ENCODE measurements around the gene TNFSF11. TPM values are rescaled to one million over a fixed set of nuclear protein-coding genes. Genes with fewer than 3 reads are reported as not detected.

The TNFSF11 gene
- total and polyA plus RNA-seq, 2 donors (not counting 1 experiment from before 2014, with no cell fraction given), result not detected

GRCh38 chr13:42607546-42607945, 33.6 kb downstream of the TNFSF11 start:
- Histone ChIP-seq H3K36me3 (replicated peaks in 1 of 2; ENCODE audit: control extremely low read depth in 1 of 2, control insufficient read depth in 1 of 2, extremely low read depth in 1 of 2, insufficient read depth in 2 of 2, low read length in 1 of 2) (no peaks in the 10 kb centered on the region), H3K79me2 (ENCODE audit: control insufficient read depth, insufficient read depth, low read length) (no peaks in the 10 kb centered on the region), H3K4me1 (ENCODE audit: control insufficient read depth in 2 of 2, insufficient read depth in 2 of 2, low read length in 2 of 2) (peaks cover 10 to 13% of the 10 kb centered on the region in 2 donors), H2AFZ (ENCODE audit: insufficient read depth, low read depth, low read length, poor library complexity, severe bottlenecking) (no peak overlapping the region), H3K4me3 (ENCODE audit: control extremely low read depth in 1 of 5, extremely low read depth in 1 of 5, insufficient read depth in 1 of 5, low read depth in 2 of 5, low read length in 4 of 5) (no peak overlapping the region), H3K9ac (ENCODE audit: low read length) (no peak overlapping the region), H3K27me3 (replicated peaks in 1 of 4; ENCODE audit: control extremely low read depth in 1 of 4, control insufficient read depth in 3 of 4, insufficient read depth in 4 of 4, low read length in 3 of 4) (peaks cover 0 to 3% (median 0%) of the 10 kb centered on the region in 4 experiments), H3K27ac (ENCODE audit: low read length in 2 of 2) (no peak overlapping the region), H4K20me1 (ENCODE audit: control insufficient read depth, insufficient read depth, low read length, poor library complexity, severe bottlenecking) (no peaks in the 10 kb centered on the region), H3K9me3 (ENCODE audit: control extremely low read depth in 1 of 3, control insufficient read depth in 2 of 3, insufficient read depth in 1 of 3, low read length in 2 of 3) (no peaks in the 10 kb centered on the region), H3K4me2 (replicated peaks; ENCODE audit: low read depth, low read length, poor library complexity, severe bottlenecking) (no peak overlapping the region)
- H3K9me3 Mint-ChIP-seq (ENCODE audit: insufficient read depth), result no peaks in the 10 kb centered on the region
- intact Hi-C loops (cut with micrococcal nuclease), result no loop called here
- ChIA-PET CTCF (interaction anchor here (0.6 kb wide), 1 partner anchor 1186 kb away, joined by 3 read pairs; no protein-coding TSS in a partner anchor), POLR2A (no interaction called here)
- H3K4me1 Mint-ChIP-seq, result peaks cover 13% of the 10 kb centered on the region
- H3K27me3 Mint-ChIP-seq, result peaks cover 10% of the 10 kb centered on the region
- H3K27ac Mint-ChIP-seq, result no peak overlapping the region
- DNase-seq (no peak), ATAC-seq (ENCODE audit: low read depth) (no peak)
- TF ChIP-seq EZH2 (IDR thresholded peaks at IDR 0.05; ENCODE audit: borderline replicate concordance, insufficient read depth, low read depth, low read length, poor library complexity, severe bottlenecking), result no peak
- no peak for TF ChIP-seq CTCF (IDR thresholded peaks at IDR 0.05)
- H3K4me3 Mint-ChIP-seq, result no peak overlapping the region
- WGBS (ENCODE audit: insufficient coverage), result 100% methylated on average over 1 of the region's 2 CpGs

- no peak overlapping the region for H3K9ac ChIP-seq (ENCODE audit: low read length)
- H3K79me2 ChIP-seq (ENCODE audit: control insufficient read depth, insufficient read depth, low read length), result no peaks in the 10 kb centered on the region
- H3K9me3 ChIP-seq (ENCODE audit: control extremely low read depth in 1 of 3, control insufficient read depth in 2 of 3, insufficient read depth in 1 of 3, low read length in 2 of 3), result no peaks in the 10 kb centered on the region
- no peak overlapping the region for H3K4me2 ChIP-seq (replicated peaks; ENCODE audit: low read depth, low read length, poor library complexity, severe bottlenecking)
- H3K9me3 Mint-ChIP-seq (ENCODE audit: insufficient read depth), result no peaks in the 10 kb centered on the region
- TF ChIP-seq EZH2 (IDR thresholded peaks at IDR 0.05; ENCODE audit: borderline replicate concordance, insufficient read depth, low read depth, low read length, poor library complexity, severe bottlenecking) (no peak), CTCF (IDR thresholded peaks at IDR 0.05) (no peak)
- POLR2A ChIA-PET, result no interaction called here
- H3K27ac Mint-ChIP-seq, result no peak overlapping the region
- WGBS (ENCODE audit: insufficient coverage), result no CpG with 5 or more reads among the region's 2 CpGs
- H3K4me3 ChIP-seq (ENCODE audit: control extremely low read depth in 1 of 5, extremely low read depth in 1 of 5, insufficient read depth in 1 of 5, low read depth in 2 of 5, low read length in 4 of 5), result no peak overlapping the region
- no peaks in the 10 kb centered on the region for H3K4me1 Mint-ChIP-seq
- DNase-seq (no peak), ATAC-seq (ENCODE audit: low read depth) (no peak)
- H2AFZ ChIP-seq (ENCODE audit: insufficient read depth, low read depth, low read length, poor library complexity, severe bottlenecking), result no peak overlapping the region
- H3K27me3 Mint-ChIP-seq, result peaks cover 10% of the 10 kb centered on the region
- intact Hi-C loops (cut with micrococcal nuclease), result no loop called here
- H3K27ac ChIP-seq (ENCODE audit: low read length in 2 of 2), result no peak overlapping the region
- peaks cover 0 to 3% (median 0%) of the 10 kb centered on the region in 4 experiments for H3K27me3 ChIP-seq (replicated peaks in 1 of 4; ENCODE audit: control extremely low read depth in 1 of 4, control insufficient read depth in 3 of 4, insufficient read depth in 4 of 4, low read length in 3 of 4)
- CTCF ChIA-PET, result no interaction called here
- H3K4me3 Mint-ChIP-seq, result no peak overlapping the region
- H3K4me1 ChIP-seq (ENCODE audit: control insufficient read depth in 2 of 2, insufficient read depth in 2 of 2, low read length in 2 of 2), result no peaks in the 10 kb centered on the region
- no peaks in the 10 kb centered on the region for H3K36me3 ChIP-seq (replicated peaks in 1 of 2; ENCODE audit: control extremely low read depth in 1 of 2, control insufficient read depth in 1 of 2, extremely low read depth in 1 of 2, insufficient read depth in 2 of 2, low read length in 1 of 2)
- H4K20me1 ChIP-seq (ENCODE audit: control insufficient read depth, insufficient read depth, low read length, poor library complexity, severe bottlenecking), result no peaks in the 10 kb centered on the region
Observed at GRCh38 chr13:42610649-42611048, 36.7 kb downstream of the TNFSF11 start.
